Fibroblast of lung (primary cell): ENCODE measurements around the gene SLC25A53.

Experiments used
- CTCF ChIP-seq, 2 donors: IDR thresholded peaks in 1 of 2; conservative IDR thresholded peaks in 1 of 2; 1 replicate in 1 of 2; 2 replicates in 1 of 2; pipeline ENCODE4 v1.5.1; 2011 to 2012; ENCODE audit warnings: low read length in 2 of 2, control low read depth in 1 of 2, inconsistent platforms in 1 of 2, low read depth in 1 of 2, mild to moderate bottlenecking in 1 of 2
- EZH2 ChIP-seq: IDR thresholded peaks from 2 replicates; pipeline ENCODE4 v1.5.1; 2012; ENCODE audit warnings: low read length, control low read depth, mild to moderate bottlenecking; ENCODE audit errors: missing control alignments

GRCh38 chrX:104195013-104195412 lies 38.2 kb upstream of the SLC25A53 start:
- TF ChIP-seq CTCF (conservative IDR thresholded peaks at IDR 0.05 in 1 of 2, IDR thresholded peaks at IDR 0.05 in 1 of 2; ENCODE audit: low read depth in 1 of 2, low read length in 2 of 2) = no peak
- no peak for TF ChIP-seq EZH2
